Measurements from ENCODE around the gene PODXL. TPM values are rescaled to one million over a fixed set of nuclear protein-coding genes. Genes with fewer than 3 reads are reported as not detected.
"Not testable (repeated sequence)": the region's sequence is repeated elsewhere in the genome, so short reads cannot be mapped to it uniquely, and the experiment has no call there.

PODXL gene
- total RNA-seq, 2 experiments from 2014 or later, result 1.6 TPM

- H3K4me1 Mint-ChIP-seq, result peaks cover 20% of the 10 kb centered on the region
- ChIA-PET POLR2A (interaction anchor here (0.9 kb wide), 1 partner anchor 31 kb away, joined by 3 read pairs; no protein-coding TSS in a partner anchor), CTCF (interaction anchor here (1.5 kb wide), 1 partner anchor 22 kb away, joined by 10 read pairs; no protein-coding TSS in a partner anchor)
- H3K36me3 Mint-ChIP-seq (ENCODE audit: low read depth), result peaks cover 5% of the 10 kb centered on the region
- no peaks in the 10 kb centered on the region for H3K9me3 Mint-ChIP-seq
- H3K27ac Mint-ChIP-seq, result no peak overlapping the region
- no peak for DNase-seq
- H3K27me3 Mint-ChIP-seq, result peaks cover 15% of the 10 kb centered on the region
- no peak overlapping the region for H3K4me3 Mint-ChIP-seq
Measured at GRCh38 chr7:131524703-131525102, 31.7 kb downstream of the PODXL start.

GRCh38 chr7:131524115-131524514 lies 32.3 kb downstream of the PODXL start:
- CTCF ChIA-PET, result interaction anchor here (1.5 kb wide), 1 partner anchor 23 kb away, joined by 10 read pairs; no protein-coding TSS in a partner anchor
- Mint-ChIP-seq H3K9me3 (no peaks in the 10 kb centered on the region), H3K27ac (no peak overlapping the region), H3K36me3 (ENCODE audit: low read depth) (peaks cover 5% of the 10 kb centered on the region), H3K4me1 (peaks cover 20% of the 10 kb centered on the region), H3K4me3 (no peak overlapping the region), H3K27me3 (peaks cover 15% of the 10 kb centered on the region)
- DNase-seq, result no peak
- POLR2A ChIA-PET, result interaction anchor here (0.9 kb wide), 1 partner anchor 30 kb away, joined by 3 read pairs; no protein-coding TSS in a partner anchor

- peaks cover 5% of the 10 kb centered on the region for H3K36me3 Mint-ChIP-seq (ENCODE audit: low read depth)
- peaks cover 9% of the 10 kb centered on the region for H3K27me3 Mint-ChIP-seq
- H3K27ac Mint-ChIP-seq, result peak overlapping the region; percentile 67
- no peaks in the 10 kb centered on the region for H3K9me3 Mint-ChIP-seq
- DNase-seq, result no peak
- ChIA-PET POLR2A (interaction anchor here (0.6 to 2.1 kb wide), 7 partner anchors 12 to 195 kb away, joined by 3 to 5 read pairs (median 4); partner anchors contain the start of gene MKLN1), CTCF (interaction anchor here (1.3 to 2.2 kb wide), 3 partner anchors 10 to 132 kb away, joined by 4 to 18 read pairs (median 6); no protein-coding TSS in a partner anchor)
- H3K4me1 Mint-ChIP-seq, result peaks cover 19% of the 10 kb centered on the region
- peak overlapping the region; percentile 56 for H3K4me3 Mint-ChIP-seq
Measured at GRCh38 chr7:131522325-131522930, 34.0 kb downstream of the PODXL start.

- Mint-ChIP-seq H3K9me3 (no peaks in the 10 kb centered on the region), H3K27ac (peak overlapping the region; percentile 61), H3K27me3 (peaks cover 7% of the 10 kb centered on the region), H3K36me3 (ENCODE audit: low read depth) (peaks cover 5% of the 10 kb centered on the region), H3K4me3 (peak overlapping the region; percentile 4), H3K4me1 (peaks cover 17% of the 10 kb centered on the region)
- CTCF ChIA-PET, result interaction anchor here (1.1 to 2.2 kb wide), 4 partner anchors 9 to 133 kb away, joined by 4 to 18 read pairs (median 5); no protein-coding TSS in a partner anchor
- no peak for DNase-seq
- POLR2A ChIA-PET, result interaction anchor here (1.5 to 2.1 kb wide), 4 partner anchors 13 to 194 kb away, joined by 3 to 5 read pairs (median 5); partner anchors contain the start of gene MKLN1
Measured at GRCh38 chr7:131521651-131522163, 34.7 kb downstream of the PODXL start.

GRCh38 chr7:131518626-131519025 lies 37.8 kb downstream of the PODXL start:
- no peak overlapping the region for H3K4me3 Mint-ChIP-seq
- no peaks in the 10 kb centered on the region for H3K27me3 Mint-ChIP-seq
- H3K27ac Mint-ChIP-seq, result no peak overlapping the region
- no peaks in the 10 kb centered on the region for H3K9me3 Mint-ChIP-seq
- peaks cover 19% of the 10 kb centered on the region for H3K4me1 Mint-ChIP-seq
- ChIA-PET POLR2A (no interaction called here), CTCF (no interaction called here)
- no peak for DNase-seq
- H3K36me3 Mint-ChIP-seq (ENCODE audit: low read depth), result peaks cover 5% of the 10 kb centered on the region

GRCh38 chr7:131517218-131517923 lies 39.1 kb downstream of the PODXL start:
- Mint-ChIP-seq H3K27ac (no peak overlapping the region), H3K4me1 (peaks cover 20% of the 10 kb centered on the region), H3K36me3 (ENCODE audit: low read depth) (no peaks in the 10 kb centered on the region), H3K4me3 (no peak overlapping the region), H3K9me3 (no peaks in the 10 kb centered on the region), H3K27me3 (no peaks in the 10 kb centered on the region)
- POLR2A ChIA-PET, result no interaction called here
- no peak for DNase-seq
- CTCF ChIA-PET, result interaction anchor here (0.7 kb wide), 1 partner anchor 36 kb away, joined by 3 read pairs; no protein-coding TSS in a partner anchor

- H3K27ac Mint-ChIP-seq; H3K27me3 Mint-ChIP-seq; H3K36me3 Mint-ChIP-seq (ENCODE audit: low read depth); POLR2A ChIA-PET; H3K4me3 Mint-ChIP-seq; H3K9me3 Mint-ChIP-seq; DNase-seq: not testable (repeated sequence)
- H3K4me1 Mint-ChIP-seq, result peaks cover 20% of the 10 kb centered on the region
- CTCF ChIA-PET, result interaction anchor here (1.0 to 1.4 kb wide), 3 partner anchors 13 to 31 kb away, joined by 3 to 4 read pairs (median 3); no protein-coding TSS in a partner anchor
Measured at GRCh38 chr7:131515471-131515870, 41.0 kb downstream of the PODXL start.

- peak; percentile 85 for DNase-seq
- POLR2A ChIA-PET, result interaction anchor here (1.2 kb wide), 1 partner anchor 35 kb away, joined by 3 read pairs; no protein-coding TSS in a partner anchor
- peaks cover 20% of the 10 kb centered on the region for H3K4me1 Mint-ChIP-seq
- H3K36me3 Mint-ChIP-seq (ENCODE audit: low read depth), result no peaks in the 10 kb centered on the region
- no peaks in the 10 kb centered on the region for H3K9me3 Mint-ChIP-seq
- H3K4me3 Mint-ChIP-seq, result no peak overlapping the region
- no peaks in the 10 kb centered on the region for H3K27me3 Mint-ChIP-seq
- CTCF ChIA-PET, result interaction anchor here (1.1 to 3.8 kb wide), 10 partner anchors 9 to 542 kb away, joined by 3 to 22 read pairs (median 5); no protein-coding TSS in a partner anchor
- no peak overlapping the region for H3K27ac Mint-ChIP-seq
Measured at GRCh38 chr7:131513245-131514061, 43.0 kb downstream of the PODXL start.

GRCh38 chr7:131511774-131512535 lies 44.5 kb downstream of the PODXL start:
- H3K36me3 Mint-ChIP-seq (ENCODE audit: low read depth), result no peaks in the 10 kb centered on the region
- CTCF ChIA-PET, result interaction anchor here (0.6 to 3.8 kb wide), 11 partner anchors 10 to 615 kb away, joined by 3 to 22 read pairs (median 4); partner anchors contain the start of gene MKLN1
- no peaks in the 10 kb centered on the region for H3K9me3 Mint-ChIP-seq
- H3K27ac Mint-ChIP-seq, result no peak overlapping the region
- H3K4me1 Mint-ChIP-seq, result peaks cover 29% of the 10 kb centered on the region
- H3K4me3 Mint-ChIP-seq, result no peak overlapping the region
- POLR2A ChIA-PET, result interaction anchor here (0.9 to 1.2 kb wide), 2 partner anchors 37 to 47 kb away, joined by 3 read pairs; no protein-coding TSS in a partner anchor
- no peaks in the 10 kb centered on the region for H3K27me3 Mint-ChIP-seq
- DNase-seq, result no peak

GRCh38 chr7:131511071-131511470 lies 45.4 kb downstream of the PODXL start:
- H3K4me1 Mint-ChIP-seq, result peaks cover 29% of the 10 kb centered on the region
- ChIA-PET POLR2A (no interaction called here), CTCF (interaction anchor here (1.2 to 3.8 kb wide), 4 partner anchors 9 to 405 kb away, joined by 3 to 22 read pairs (median 10); no protein-coding TSS in a partner anchor)
- H3K4me3 Mint-ChIP-seq, result no peak overlapping the region
- no peaks in the 10 kb centered on the region for H3K27me3 Mint-ChIP-seq
- no peaks in the 10 kb centered on the region for H3K9me3 Mint-ChIP-seq
- no peak for DNase-seq
- H3K27ac Mint-ChIP-seq, result no peak overlapping the region
- no peaks in the 10 kb centered on the region for H3K36me3 Mint-ChIP-seq (ENCODE audit: low read depth)

- no peaks in the 10 kb centered on the region for H3K9me3 Mint-ChIP-seq
- CTCF ChIA-PET, result interaction anchor here (1.2 to 2.0 kb wide), 2 partner anchors 145 kb away, joined by 3 to 13 read pairs; no protein-coding TSS in a partner anchor
- no peak for DNase-seq
- no peak overlapping the region for H3K27ac Mint-ChIP-seq
- no peak overlapping the region for H3K4me3 Mint-ChIP-seq
- H3K4me1 Mint-ChIP-seq, result peaks cover 29% of the 10 kb centered on the region
- POLR2A ChIA-PET, result no interaction called here
- no peaks in the 10 kb centered on the region for H3K36me3 Mint-ChIP-seq (ENCODE audit: low read depth)
- no peaks in the 10 kb centered on the region for H3K27me3 Mint-ChIP-seq
Measured at GRCh38 chr7:131509781-131510180, 46.6 kb downstream of the PODXL start.
